Keratinocyte (primary cell): ENCODE data around the gene USP35. TPM values are rescaled to one million over a fixed set of nuclear protein-coding genes. Genes with fewer than 3 reads are reported as not detected.
"Not testable (repeated sequence)": the region's sequence is repeated elsewhere in the genome, so short reads cannot be mapped to it uniquely, and the experiment has no call there.

Experiments used
- DNase-seq: peaks from one replicate; pipeline ENCODE4 v3.0.0-alpha.2; 2011; ENCODE audit warnings: low read depth, missing footprints, low spot score
- FAIRE-seq: peaks from 2 replicates; lab custom pipeline; 2011; peaks lifted over from hg19 to GRCh38; lab: Jason Lieb, UNC
- H2AFZ ChIP-seq: 2 replicates; pipeline ENCODE4 v1.6.0; 2012; ENCODE audit warnings: low read length, control low read depth, inconsistent platforms; ENCODE audit not compliant: control insufficient read depth
- H3K27ac ChIP-seq: 2 replicates; pipeline ENCODE4 v1.5.1; 2011; ENCODE audit warnings: low read length; ENCODE audit not compliant: control insufficient read depth, insufficient read depth
- H3K27me3 ChIP-seq: 3 replicates; pipeline ENCODE4 v1.6.0; 2011; ENCODE audit warnings: low read length; ENCODE audit not compliant: control insufficient read depth, insufficient read depth; ENCODE audit errors: extremely low read depth
- H3K36me3 ChIP-seq, 2 experiments: 2 replicates in 1 of 2; 3 replicates in 1 of 2; pipeline ENCODE4 v1.5.1; 2011; ENCODE audit warnings: low read length in 2 of 2, mild to moderate bottlenecking in 1 of 2; ENCODE audit not compliant: control insufficient read depth in 2 of 2, insufficient read depth in 2 of 2; ENCODE audit errors: extremely low read depth in 1 of 2
- H3K4me1 ChIP-seq: 3 replicates; pipeline ENCODE4 v1.5.1; 2011; ENCODE audit warnings: low read length; ENCODE audit not compliant: control insufficient read depth, insufficient read depth; ENCODE audit errors: extremely low read depth
- H3K4me2 ChIP-seq: 3 replicates; pipeline ENCODE4 v1.6.0; 2011; ENCODE audit warnings: low read depth, low read length; ENCODE audit not compliant: control insufficient read depth, insufficient read depth; ENCODE audit errors: extremely low read depth
- H3K4me3 ChIP-seq, 3 experiments: fragments of 200-600 bp in 1 of 3; sonication (generic) in 1 of 3; 2 replicates in 2 of 3; 3 replicates in 1 of 3; pipeline ENCODE4 v1.5.1; 2011 to 2016; ENCODE audit warnings: low read length in 3 of 3, mild to moderate bottlenecking in 3 of 3, control low read depth in 2 of 3, inconsistent platforms in 1 of 3, low read depth in 1 of 3, mixed read lengths in 1 of 3, mixed run types in 1 of 3, moderate library complexity in 1 of 3; ENCODE audit not compliant: control insufficient read depth in 2 of 3, insufficient read depth in 2 of 3; ENCODE audit errors: extremely low read depth in 1 of 3
- H3K79me2 ChIP-seq: 2 replicates; pipeline ENCODE4 v1.6.0; 2012; ENCODE audit warnings: low read length; ENCODE audit not compliant: control insufficient read depth, insufficient read depth
- H3K9ac ChIP-seq: 3 replicates; pipeline ENCODE4 v1.6.0; 2011; ENCODE audit warnings: low read length; ENCODE audit not compliant: control insufficient read depth, insufficient read depth; ENCODE audit errors: extremely low read depth
- H3K9me1 ChIP-seq: 3 replicates; pipeline ENCODE4 v1.6.0; 2011; ENCODE audit warnings: low read length; ENCODE audit not compliant: control insufficient read depth, insufficient read depth; ENCODE audit errors: extremely low read depth
- H3K9me3 ChIP-seq: 2 replicates; pipeline ENCODE4 v1.5.1; 2012; ENCODE audit warnings: low read depth, low read length; ENCODE audit not compliant: control insufficient read depth
- H4K20me1 ChIP-seq: 3 replicates; pipeline ENCODE4 v1.6.0; 2011; ENCODE audit warnings: low read length; ENCODE audit not compliant: control insufficient read depth, insufficient read depth; ENCODE audit errors: extremely low read depth
- EZH2 ChIP-seq: IDR thresholded peaks from one replicate; pipeline ENCODE4 v1.6.1; 2012; ENCODE audit warnings: inconsistent platforms, mild to moderate bottlenecking, low read length, moderate library complexity
- dilution Hi-C: fragments of 300-500 bp; cut with MboI; formaldehyde crosslinking; loops from one replicate; pipeline ENCODE4 v1.7.0; 2020; ENCODE audit warnings: low sequenced_read_pairs; ENCODE audit not compliant: extremely low pct_ligation_motif_present
- polyA plus RNA-seq, 5 experiments: library from polyadenylated mRNA; depleted of rRNA in 3 of 5; stranded (reverse) in 3 of 5; stranded (forward) in 1 of 5; unstranded in 1 of 5; fragments of >200 nt; gene quantifications; 1 replicate in 1 of 5; 2 replicates in 3 of 5; 3 replicates in 1 of 5; pipeline versions ENCODE4 v1.2.1 to v1.2.3, GENCODE V29; 2011 to 2012; ENCODE audit warnings: missing spikeins in 2 of 5, low read depth in 1 of 5, low replicate concordance in 1 of 5
- TF ChIP-seq, protein P1 (sequence below), 3 experiments: IDR thresholded peaks in 1 of 3; conservative IDR thresholded peaks in 1 of 3; optimal IDR thresholded peaks in 1 of 3; 2 replicates in 2 of 3; 3 replicates in 1 of 3; pipeline versions ENCODE3 to v1.5.1; 2011; ENCODE audit warnings: low read length in 3 of 3, mild to moderate bottlenecking in 3 of 3, moderate library complexity in 2 of 3, control low read depth in 1 of 3, inconsistent platforms in 1 of 3; ENCODE audit not compliant: insufficient read depth in 2 of 3; ENCODE audit errors: extremely low read depth in 1 of 3

USP35 gene
- polyA plus RNA-seq, 1 donor (not counting 4 experiments of a cell fraction or from before 2014, with no cell fraction given), result 5.0 TPM

DNA sequence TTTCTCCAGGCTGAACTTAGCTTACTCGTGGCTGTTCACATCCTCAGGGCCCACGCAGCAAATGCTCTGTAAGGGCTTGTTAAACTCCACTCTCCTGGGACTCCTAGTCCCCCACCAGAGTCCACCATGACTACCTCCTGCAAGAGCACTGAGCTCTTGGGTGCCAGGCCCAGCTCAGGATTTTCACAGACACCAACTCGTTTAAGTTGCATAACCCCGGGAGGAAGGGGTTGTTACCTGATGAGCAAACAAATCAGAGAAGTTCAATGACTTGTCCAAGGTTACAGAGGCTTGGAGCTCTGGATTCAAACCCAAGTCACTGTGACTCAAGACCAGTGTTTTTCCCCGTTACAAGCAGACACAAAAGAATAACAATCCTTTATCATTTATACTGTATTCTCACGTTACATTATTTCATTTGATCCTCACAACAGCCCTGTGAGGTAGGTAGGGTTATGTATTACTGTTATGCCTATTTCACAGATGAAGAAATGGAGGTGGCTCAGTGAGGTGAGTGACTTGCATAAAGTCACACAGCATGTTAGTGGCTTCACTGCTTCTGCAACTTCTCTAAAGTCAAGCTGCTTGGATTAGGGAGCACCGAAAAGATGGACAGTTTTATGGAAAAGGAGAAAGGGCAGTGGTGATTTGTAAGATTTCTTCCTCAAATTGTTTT lies 17.7 kb upstream of the USP35 start:
- FAIRE-seq, result no peak
- Histone ChIP-seq H4K20me1 (no peaks in the 10 kb centered on the region), H3K9me3 (no peaks in the 10 kb centered on the region), H3K9ac (no peak overlapping the region), H3K9me1 (no peaks in the 10 kb centered on the region), H3K36me3 (peaks cover 4 to 7% of the 10 kb centered on the region in 2 experiments), H3K79me2 (no peaks in the 10 kb centered on the region), H3K4me2 (no peak overlapping the region), H3K4me3 (no peak overlapping the region), H3K27me3 (no peaks in the 10 kb centered on the region), H2AFZ (no peak overlapping the region), H3K4me1 (no peaks in the 10 kb centered on the region), H3K27ac (no peak overlapping the region)
- no peak for DNase-seq
- dilution Hi-C loops, result no loop called here
- TF ChIP-seq EZH2, result no peak
- TF ChIP-seq, protein P1, sequence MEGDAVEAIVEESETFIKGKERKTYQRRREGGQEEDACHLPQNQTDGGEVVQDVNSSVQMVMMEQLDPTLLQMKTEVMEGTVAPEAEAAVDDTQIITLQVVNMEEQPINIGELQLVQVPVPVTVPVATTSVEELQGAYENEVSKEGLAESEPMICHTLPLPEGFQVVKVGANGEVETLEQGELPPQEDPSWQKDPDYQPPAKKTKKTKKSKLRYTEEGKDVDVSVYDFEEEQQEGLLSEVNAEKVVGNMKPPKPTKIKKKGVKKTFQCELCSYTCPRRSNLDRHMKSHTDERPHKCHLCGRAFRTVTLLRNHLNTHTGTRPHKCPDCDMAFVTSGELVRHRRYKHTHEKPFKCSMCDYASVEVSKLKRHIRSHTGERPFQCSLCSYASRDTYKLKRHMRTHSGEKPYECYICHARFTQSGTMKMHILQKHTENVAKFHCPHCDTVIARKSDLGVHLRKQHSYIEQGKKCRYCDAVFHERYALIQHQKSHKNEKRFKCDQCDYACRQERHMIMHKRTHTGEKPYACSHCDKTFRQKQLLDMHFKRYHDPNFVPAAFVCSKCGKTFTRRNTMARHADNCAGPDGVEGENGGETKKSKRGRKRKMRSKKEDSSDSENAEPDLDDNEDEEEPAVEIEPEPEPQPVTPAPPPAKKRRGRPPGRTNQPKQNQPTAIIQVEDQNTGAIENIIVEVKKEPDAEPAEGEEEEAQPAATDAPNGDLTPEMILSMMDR (optimal IDR thresholded peaks at IDR 0.05 in 1 of 3, IDR thresholded peaks at IDR 0.05 in 1 of 3, conservative IDR thresholded peaks at IDR 0.05 in 1 of 3; ENCODE audit: extremely low read depth in 1 of 3, insufficient read depth in 2 of 3, low read length in 3 of 3), result no peak

DNA sequence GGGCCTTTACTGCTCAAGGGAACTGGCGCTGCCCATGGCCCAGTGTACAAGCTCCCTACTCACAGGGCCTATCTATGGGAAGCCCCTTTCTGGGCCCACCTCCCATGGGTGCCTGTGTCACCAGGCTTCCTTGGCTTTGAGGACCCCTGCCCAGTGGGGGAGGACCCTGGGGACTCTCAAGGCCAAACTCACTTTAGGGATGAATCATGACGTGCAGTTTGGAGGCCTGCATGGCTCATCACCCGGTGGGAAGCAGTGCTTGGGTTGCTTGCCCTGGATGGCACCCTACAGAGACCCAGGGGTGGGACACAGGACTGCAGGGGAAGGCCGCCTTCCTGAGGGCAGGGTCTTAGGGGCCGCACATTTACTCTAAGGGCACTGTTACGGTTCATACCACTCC lies 16.8 kb upstream of the USP35 start:
- no peaks in the 10 kb centered on the region for H3K4me1 ChIP-seq
- dilution Hi-C loops, result no loop called here
- DNase-seq (no peak), FAIRE-seq (no peak)
- H3K27ac ChIP-seq, result no peak overlapping the region
- TF ChIP-seq, protein P1 (optimal IDR thresholded peaks at IDR 0.05 in 1 of 3, IDR thresholded peaks at IDR 0.05 in 1 of 3, conservative IDR thresholded peaks at IDR 0.05 in 1 of 3; ENCODE audit: extremely low read depth in 1 of 3, insufficient read depth in 2 of 3, low read length in 3 of 3), result no peak
- no peak for TF ChIP-seq EZH2
- no peak overlapping the region for H3K4me2 ChIP-seq
- H3K36me3 ChIP-seq, result peaks cover 4 to 16% of the 10 kb centered on the region in 2 experiments
- no peaks in the 10 kb centered on the region for H3K9me1 ChIP-seq
- H3K9me3 ChIP-seq, result no peaks in the 10 kb centered on the region
- H3K4me3 ChIP-seq, result no peak overlapping the region
- no peaks in the 10 kb centered on the region for H3K79me2 ChIP-seq
- H2AFZ ChIP-seq, result no peak overlapping the region
- no peaks in the 10 kb centered on the region for H4K20me1 ChIP-seq
- H3K9ac ChIP-seq, result no peak overlapping the region
- H3K27me3 ChIP-seq, result no peaks in the 10 kb centered on the region

GRCh38 chr11:78175862-78176261 lies 12.9 kb upstream of the USP35 start:
- DNase-seq, H4K20me1 ChIP-seq, H2AFZ ChIP-seq, H3K4me3 ChIP-seq, dilution Hi-C loops, H3K9me1 ChIP-seq, H3K4me1 ChIP-seq, H3K4me2 ChIP-seq, H3K9ac ChIP-seq, H3K27me3 ChIP-seq, H3K9me3 ChIP-seq, H3K27ac ChIP-seq, H3K79me2 ChIP-seq, FAIRE-seq: not testable (repeated sequence)
- H3K36me3 ChIP-seq, result peaks cover 4 to 18% of the 10 kb centered on the region in 2 experiments
